ENCODE data around the gene ZNF718. TPM values are rescaled to one million over a fixed set of nuclear protein-coding genes. Genes with fewer than 3 reads are reported as not detected.
"Not testable (repeated sequence)": the region's sequence is repeated elsewhere in the genome, so short reads cannot be mapped to it uniquely, and the experiment has no call there.

The ZNF718 gene
- total RNA-seq, 4 donors from 2014 or later = 4.9 to 9.4 (median 7.3) TPM

- Histone ChIP-seq H3K9me3 (no peaks in the 10 kb centered on the region), H3K27me3 (no peaks in the 10 kb centered on the region), H3K27ac (peak overlapping the region; percentile 66 to 75 (median 70)), H3K36me3 (no peaks in the 10 kb centered on the region), H3K4me1 (peaks cover 0 to 8% (median 2%) of the 10 kb centered on the region in 4 donors), H3K4me3 (peak overlapping the region; percentile 41 to 56 (median 48))
- intact Hi-C loops (cut with DNase I; ENCODE audit: low total_unique reads) (no loop called here), in situ Hi-C loops (cut with MboI; ENCODE audit: low pct_ligation_motif_present in 1 of 4, low pct_unique_long_range_greater_than_20kb in 1 of 4, low sequenced_read_pairs in 3 of 4) (no loop called here)
- DNase-seq = peak; percentile 22
- no peak for TF ChIP-seq EP300 (IDR thresholded peaks at IDR 0.05; ENCODE audit: low read depth)
- peak in 2 of 3 donors; percentile 61 for TF ChIP-seq POLR2AphosphoS5 (IDR thresholded peaks at IDR 0.05)
- 53% methylated on average over 57 of the region's 57 CpGs; no CpG with 5 or more reads in 1 of the 2 donors for WGBS, 2 donors (ENCODE audit: low coverage in 1 of 2)
These were observed 88.3 kb downstream of the ZNF718 start for GRCh38 chr4:212438-213188.

- in situ Hi-C loops (cut with MboI; ENCODE audit: low pct_ligation_motif_present in 1 of 4, low pct_unique_long_range_greater_than_20kb in 1 of 4, low sequenced_read_pairs in 3 of 4) = not testable (repeated sequence)
These were observed 88.9 kb downstream of the ZNF718 start for GRCh38 chr4:213189-213535.

More at GRCh38 chr4:213189-213535, 88.9 kb downstream of the ZNF718 start:
- H3K36me3 ChIP-seq; intact Hi-C loops (cut with DNase I; ENCODE audit: low total_unique reads); H3K9me3 ChIP-seq; DNase-seq; H3K4me1 ChIP-seq; H3K27me3 ChIP-seq: not testable (repeated sequence)
- peak overlapping the region; percentile 66 to 75 (median 70) for H3K27ac ChIP-seq
- WGBS, 2 donors (ENCODE audit: low coverage in 1 of 2) = 56% methylated on average over 13 of the region's 13 CpGs; no CpG with 5 or more reads in 1 of the 2 donors
- peak overlapping the region; percentile 41 to 56 (median 48) for H3K4me3 ChIP-seq

Other genes starting within 250 kb of the ZNF718 start
- 10 to 100 TPM in 3 of 4 donors, 1 to 10 TPM in 1; 7.2 to 23.3 (median 12.6) TPM for gene ZNF595, start 71.2 kb upstream of the ZNF718 start, total RNA-seq
- under 1 TPM in 1 of 4 donors, not detected in 3; 0.16 TPM for gene ZNF732, start 181.0 kb downstream of the ZNF718 start, total RNA-seq
- 10 to 100 TPM; 13.8 to 40.4 (median 30.4) TPM for gene ZNF141, start 213.3 kb downstream of the ZNF718 start, total RNA-seq

Measured in transverse colon (tissue), 4 donors.